HG03571 (cell line): ENCODE data around the gene SPTAN1.
A peak's percentile ranks its signal among the peaks of the same experiment; 100 is the strongest.
"Not testable (repeated sequence)": the region's sequence is repeated elsewhere in the genome, so short reads cannot be mapped to it uniquely, and the experiment has no call there.

ENCODE experiments used
- ATAC-seq: cut with Tn5 transposase; IDR thresholded peaks from one replicate; pipeline ENCODE4 v1.9.1; 2021; ENCODE audit not compliant: unreplicated experiment

The SPTAN1 gene

DNA sequence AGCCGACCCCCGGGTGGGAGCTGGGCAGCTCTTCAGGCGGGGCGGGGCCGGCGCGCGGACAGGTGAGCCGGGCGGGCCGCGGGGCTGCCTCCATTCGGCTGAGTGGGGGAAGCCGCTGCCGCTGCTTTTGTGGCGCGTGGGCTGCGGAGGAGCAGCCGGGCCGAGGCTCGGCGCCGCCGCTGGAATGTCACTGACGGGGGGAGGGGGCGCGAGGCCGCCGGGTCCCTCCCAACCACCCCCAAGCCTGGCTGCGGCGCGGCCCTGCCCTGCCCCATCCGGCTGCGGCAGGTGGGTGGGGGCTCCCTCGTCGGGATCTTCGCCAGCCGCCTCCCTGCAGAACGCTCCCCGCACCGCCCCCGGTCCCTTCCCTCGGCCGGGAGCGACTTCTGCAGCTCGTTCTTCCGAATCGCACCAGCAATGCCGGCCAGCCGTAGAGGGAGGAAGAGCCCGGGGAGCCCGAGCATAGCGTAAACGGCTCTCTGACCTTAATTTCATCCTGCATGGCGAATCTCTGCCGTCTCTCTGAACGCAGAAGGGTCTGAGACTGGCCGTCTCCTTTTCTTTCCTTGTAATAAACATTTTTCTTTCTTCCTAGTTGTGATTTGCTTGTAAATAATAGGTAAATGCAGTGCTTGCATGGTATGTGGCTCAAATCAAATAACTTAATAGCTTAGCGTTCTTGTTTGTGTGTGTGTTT, 505 bp downstream of the SPTAN1 start:
- ATAC-seq, result peak; percentile 34

DNA sequence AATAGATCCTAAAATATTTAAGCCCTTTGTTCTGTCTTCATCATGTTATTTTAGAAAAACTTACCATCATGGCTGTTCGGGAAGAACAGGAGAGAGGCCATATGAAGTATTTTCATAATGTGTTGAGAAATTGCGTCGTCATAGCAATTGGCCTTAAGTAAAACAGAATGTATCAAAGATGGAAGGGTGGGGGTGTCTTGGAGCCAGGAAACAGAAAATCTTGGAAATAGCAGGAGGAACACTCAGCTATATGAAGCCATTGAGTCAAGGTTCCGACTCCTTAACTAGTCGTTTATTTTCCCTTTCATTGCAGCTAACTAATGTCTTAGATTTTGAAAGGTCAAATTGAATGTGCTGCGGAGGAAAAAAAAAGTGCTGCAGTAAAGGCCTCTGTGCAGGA, 1.3 kb downstream of the SPTAN1 start:
- ATAC-seq, result no peak

DNA sequence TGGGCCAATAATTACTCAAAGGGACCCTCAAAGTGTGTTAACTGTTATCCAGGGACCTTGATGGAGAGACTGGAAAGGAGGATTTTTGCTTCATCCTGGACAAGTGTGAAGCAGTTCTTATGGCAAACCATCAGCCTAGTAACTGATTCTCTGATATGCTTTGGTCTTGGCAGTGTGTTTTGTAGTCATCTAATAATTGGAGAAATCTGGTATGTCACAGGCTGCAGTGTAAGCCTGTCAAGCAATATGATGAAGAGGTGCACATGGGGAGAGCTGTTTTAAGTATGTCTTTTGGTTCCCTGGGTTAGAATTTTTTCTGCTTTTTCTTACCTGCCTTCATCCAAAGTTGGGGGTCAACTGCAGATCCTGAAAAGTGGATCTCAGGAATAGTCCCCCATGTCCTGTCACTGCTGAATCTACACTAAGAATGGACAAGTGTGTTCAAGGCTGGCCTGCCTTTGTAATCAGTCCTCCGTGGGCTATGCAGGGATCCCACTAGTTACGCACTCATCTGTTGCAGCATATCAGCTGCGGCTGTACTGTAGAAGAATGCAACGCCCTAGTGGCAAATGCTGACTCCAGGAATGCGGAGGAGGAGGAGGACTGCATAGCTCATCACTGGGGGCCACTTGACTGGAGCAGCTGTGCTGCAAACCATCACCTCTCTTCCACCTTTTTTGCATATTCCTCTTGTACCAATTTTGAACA, 1.9 kb downstream of the SPTAN1 start:
- ATAC-seq, result no peak

DNA sequence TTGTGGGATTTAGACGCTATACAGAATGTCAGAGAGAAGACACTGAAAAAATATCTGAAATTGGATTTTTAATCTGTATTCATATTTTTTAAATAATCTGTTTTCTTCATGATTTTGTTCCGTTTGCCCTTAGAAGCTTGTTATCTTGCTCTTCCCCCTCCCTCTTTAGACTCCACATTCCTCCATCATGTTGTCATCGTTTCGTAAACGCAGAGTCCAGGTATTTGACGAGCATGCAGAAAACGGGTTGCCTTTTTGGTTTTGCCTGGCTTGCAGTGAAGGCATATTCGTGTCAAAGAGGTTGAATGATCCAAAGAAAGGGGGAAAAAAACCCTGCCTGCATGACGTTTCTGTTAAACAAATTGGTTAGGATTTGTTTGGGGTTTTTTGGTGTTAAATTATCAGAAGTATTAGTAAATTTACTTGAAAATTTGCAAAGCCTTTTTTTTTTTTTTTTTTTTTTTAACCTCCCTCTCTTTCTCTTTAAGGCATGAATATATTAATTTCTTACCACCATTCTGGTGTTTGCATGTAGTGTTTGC, 2.9 kb downstream of the SPTAN1 start:
- ATAC-seq, result no peak

DNA sequence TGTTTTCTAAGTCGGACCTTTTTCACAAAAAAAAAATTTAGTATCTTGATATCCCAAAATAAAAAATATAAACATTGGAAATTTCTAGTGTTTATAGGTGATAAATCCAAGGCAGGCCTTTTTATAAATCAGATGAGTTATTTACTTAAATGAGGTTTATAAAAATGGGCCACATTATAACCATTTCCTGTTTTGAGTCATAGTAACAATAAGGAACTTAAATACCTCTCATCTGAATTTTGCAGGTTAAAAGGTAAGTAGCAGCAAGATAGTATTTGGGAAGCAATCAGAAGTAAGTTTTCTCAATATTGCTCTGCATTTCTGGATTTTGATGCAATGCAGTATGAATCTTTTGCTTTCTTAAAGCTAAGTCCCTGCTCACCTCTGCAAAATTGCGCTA, 3.9 kb downstream of the SPTAN1 start:
- no peak for ATAC-seq

DNA sequence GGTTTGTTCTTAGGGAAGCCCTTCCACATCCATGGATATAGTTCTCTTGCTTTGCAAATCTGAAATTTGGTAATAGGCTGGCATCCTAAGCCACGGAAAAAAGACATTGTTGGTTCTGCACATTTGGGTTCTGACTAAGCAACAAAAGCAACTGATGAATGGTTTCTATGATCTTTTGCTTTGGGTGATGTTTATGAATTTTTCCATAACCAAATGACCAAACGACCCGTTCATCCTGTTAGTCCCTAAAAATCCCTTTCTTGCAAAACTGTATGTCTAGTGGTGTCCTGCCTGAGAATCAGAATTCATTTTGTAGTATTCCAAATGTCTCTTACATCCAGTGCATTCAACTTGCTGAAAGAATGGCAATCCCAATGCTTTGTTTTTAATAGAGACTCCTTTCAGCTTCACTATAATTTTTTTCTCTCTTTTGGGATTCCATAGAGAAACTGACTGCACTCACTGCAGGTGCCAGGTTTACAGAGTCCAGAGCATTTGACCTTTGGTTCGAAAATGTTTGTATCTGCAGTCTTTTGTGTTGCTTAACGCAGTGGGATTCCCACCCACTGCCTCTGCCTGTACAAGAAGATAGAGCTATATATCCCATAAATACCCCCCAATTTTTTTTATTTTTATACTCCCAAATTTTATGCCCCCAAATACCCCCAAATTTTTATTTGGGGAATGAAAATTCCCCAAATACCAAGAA, 4.7 kb downstream of the SPTAN1 start:
- ATAC-seq, result no peak

DNA sequence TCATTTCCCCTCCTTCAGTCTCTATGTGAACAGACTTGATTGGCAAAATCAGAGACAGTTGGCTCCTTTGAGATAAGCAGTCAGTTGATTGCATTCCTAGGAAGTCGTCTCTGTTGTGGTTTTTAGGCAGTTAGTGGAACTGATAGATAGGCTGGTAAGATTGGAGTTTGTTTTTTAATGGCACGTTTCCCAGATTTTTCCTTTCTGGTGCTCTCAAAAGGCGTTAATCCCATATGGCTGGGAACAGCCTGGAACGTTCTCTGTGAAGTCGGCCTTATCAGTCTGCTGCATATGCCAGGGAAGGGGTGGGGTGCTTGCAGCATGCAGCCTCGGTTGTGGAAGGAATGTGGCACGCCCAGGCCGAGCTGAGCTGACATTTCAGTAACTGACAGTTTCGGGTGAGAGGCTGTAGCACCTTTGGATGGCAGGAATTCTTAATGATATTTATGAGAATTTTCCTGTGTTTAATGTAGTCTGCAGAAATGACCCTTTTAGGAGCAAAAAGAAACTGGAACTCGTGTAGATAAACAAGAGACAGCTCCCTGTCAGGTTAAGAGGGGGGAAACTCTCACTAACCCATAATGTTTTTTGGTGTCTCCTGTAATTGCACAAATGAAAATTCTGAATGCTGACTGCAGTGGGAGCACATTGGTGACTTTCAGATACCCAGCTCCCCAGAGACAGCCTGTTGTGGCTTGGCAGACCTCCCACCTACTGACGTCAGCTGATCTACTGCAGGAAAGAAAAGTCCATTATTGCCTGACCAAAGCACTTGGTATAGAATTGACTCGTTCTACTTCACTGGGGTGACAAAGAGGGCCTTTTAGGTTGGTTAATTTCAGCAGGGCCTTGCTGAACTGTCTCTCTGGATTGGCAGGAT, 6.3 kb downstream of the SPTAN1 start:
- ATAC-seq, result peak; percentile 85

DNA sequence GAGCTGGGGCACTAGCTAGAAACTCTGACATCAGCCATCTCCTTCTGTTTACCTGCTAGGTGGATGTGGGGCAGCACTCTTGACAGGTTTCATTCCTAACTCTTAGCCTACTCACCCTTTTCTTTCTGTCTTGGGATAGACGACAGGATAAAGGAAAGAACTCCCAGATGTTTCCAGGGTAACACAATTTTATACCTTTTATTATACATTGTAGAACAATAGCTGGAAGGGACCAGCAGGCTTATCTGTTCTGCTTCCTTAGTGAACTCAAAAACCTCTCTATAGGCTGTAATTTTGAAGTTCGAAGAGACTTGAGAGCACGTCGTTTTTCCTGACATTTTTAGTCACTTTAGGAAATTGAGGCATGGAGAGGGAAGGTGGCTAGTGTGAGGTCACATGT, 13.2 kb downstream of the SPTAN1 start:
- ATAC-seq, result no peak

DNA sequence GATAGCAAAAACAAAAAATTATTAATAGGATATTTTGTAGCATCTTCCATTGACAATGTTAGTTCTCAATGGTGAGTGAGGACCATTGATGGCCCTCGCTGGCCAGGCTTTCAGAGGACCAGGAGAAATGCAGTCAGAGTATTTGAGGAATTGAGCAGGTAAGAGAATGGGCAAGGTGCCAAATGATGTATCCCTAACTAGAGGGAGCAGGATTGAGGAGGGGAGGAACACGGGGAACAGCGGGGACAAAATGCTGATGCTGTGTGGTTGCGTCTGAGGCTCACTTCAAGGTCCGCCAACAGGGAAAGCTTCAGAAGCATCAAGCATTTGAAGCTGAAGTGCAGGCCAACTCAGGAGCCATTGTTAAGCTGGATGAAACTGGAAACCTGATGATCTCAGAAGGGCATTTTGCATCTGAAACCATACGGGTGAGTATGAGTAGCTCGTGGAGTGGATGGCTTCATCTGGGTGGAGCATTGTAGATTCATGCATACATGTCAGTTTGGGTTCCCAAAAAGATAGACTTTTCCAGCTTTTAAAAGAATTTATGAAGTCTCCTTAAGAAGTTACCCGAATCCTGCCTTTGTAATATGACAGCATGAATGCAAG, 16.2 kb downstream of the SPTAN1 start:
- ATAC-seq, result no peak

DNA sequence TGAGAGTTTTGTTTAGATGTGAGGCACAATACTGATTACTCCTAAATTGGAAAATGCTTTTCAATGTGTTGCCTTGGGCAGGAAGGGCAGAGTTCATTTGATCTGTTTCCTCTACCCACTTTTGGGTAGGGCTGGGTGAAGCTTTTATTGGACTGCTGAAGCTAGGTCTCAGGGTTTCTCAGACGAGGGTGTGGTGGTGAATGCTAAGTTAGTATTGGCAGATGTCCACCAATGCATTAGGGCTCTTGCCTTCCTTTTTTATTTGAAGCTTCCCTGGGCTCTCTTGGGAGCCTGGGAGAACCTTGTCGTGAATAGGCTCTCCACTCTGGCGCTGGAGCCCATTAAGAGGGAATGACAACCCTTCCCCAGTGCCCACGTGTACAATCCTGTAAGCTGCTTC, 23.1 kb downstream of the SPTAN1 start:
- no peak for ATAC-seq

DNA sequence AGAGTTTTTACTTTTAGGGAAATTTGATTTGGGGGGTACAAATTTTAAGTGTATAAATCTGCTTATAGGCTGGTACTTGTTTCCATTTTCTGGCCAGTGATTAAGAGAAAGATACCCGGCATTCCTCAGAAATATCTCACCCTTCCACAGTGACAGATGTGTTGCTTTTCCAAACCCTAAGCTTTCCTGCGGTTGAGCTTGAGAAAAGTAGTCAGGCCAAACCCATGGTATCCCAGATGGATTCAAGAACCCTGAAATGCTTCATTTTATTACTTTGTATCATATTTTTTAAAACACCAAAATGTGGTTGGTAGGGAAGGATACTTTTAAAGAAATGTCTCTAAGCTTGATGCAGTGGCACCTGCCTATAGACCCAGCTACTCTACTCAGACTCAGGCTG, 23.5 kb downstream of the SPTAN1 start:
- no peak for ATAC-seq

DNA sequence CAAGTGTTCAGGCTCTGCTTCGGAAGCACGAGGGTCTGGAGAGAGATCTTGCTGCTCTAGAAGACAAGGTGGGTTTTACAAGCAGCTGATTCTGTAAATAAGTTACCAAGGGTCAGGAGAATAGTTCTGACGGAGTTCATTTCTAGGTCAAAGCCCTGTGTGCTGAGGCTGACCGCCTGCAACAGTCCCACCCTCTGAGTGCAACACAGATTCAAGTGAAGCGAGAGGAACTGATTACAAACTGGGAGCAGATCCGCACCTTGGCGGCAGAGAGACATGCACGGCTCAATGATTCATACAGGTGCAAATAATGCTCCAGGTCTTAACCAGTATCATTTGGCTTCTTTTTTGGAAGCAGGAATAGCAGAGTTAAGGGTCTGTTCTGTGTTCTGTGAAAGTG, 24.8 kb downstream of the SPTAN1 start:
- no peak for ATAC-seq

DNA sequence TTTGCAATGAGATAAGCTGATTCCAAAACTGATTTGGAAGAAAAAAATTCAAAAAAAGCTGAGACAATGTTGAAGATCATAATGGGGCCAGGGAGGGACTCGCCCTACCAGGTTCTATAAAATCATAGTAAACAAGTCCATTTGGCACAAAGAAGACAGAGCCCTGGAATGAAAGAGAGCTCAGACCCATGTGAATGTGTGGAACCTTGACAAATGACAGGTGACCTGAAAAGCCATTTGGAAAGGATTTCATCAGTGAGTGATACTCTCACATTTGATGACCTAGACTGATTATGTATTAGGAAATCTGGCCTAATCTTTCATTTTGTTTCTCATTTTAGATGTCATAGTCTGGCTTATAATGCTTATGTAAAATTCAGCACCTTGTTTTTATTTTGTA, 26.8 kb downstream of the SPTAN1 start:
- no peak for ATAC-seq

DNA sequence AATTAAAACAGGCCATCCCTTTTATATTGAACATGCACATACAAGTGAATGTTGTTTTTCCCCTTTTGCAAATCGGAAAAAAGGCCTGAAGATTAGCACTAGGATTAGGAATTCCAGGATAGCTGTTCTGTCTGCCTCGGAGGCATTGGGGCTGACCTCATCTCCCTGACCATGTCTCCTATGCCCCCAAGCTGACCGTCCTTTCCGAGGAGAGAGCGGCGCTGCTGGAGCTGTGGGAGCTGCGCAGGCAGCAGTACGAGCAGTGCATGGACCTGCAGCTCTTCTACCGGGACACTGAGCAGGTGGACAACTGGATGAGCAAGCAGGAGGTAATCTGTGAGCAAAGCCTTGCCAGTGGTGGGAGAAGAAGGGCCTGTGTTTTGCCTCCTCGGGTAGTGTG, 28.3 kb downstream of the SPTAN1 start:
- ATAC-seq, result no peak

DNA sequence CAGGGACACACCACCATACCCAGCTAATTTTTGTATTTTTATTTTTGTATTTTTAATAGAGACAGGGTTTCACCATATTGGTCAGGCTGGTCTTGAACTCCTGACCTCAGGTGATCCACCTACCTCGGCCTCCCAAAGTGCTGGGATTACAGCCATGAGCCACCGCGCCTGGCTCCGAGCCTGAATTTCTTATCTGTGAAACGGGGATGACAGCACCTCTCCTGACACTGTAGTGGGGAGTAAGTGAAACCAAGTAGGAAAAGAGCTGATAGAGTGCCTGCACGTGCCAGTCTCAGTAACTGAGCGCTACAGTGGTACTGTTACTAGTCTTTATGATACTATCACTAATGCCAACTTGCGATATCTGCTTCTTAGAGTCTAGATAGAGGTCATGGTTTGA, 32.8 kb downstream of the SPTAN1 start:
- ATAC-seq, result not testable (repeated sequence)

DNA sequence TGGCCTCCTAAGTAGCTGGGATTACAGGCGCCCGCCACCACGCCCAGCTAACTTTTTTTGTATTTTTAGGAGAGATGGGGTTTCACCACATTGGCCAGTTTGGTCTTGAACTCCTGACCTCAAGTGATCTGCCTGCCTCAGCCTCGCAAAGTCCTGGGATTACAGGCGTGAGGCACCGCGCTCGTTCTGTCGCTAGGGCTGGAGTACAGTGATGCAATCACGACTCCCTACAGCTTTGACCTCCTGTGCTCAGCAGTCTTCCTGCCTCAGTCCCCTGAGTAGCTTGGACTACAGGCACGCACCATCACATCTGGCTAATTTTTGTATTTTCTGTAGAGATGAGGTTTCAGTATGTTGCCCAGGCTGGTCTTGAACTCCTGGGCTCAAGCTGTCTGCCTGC, 34.5 kb downstream of the SPTAN1 start:
- not testable (repeated sequence) for ATAC-seq

DNA sequence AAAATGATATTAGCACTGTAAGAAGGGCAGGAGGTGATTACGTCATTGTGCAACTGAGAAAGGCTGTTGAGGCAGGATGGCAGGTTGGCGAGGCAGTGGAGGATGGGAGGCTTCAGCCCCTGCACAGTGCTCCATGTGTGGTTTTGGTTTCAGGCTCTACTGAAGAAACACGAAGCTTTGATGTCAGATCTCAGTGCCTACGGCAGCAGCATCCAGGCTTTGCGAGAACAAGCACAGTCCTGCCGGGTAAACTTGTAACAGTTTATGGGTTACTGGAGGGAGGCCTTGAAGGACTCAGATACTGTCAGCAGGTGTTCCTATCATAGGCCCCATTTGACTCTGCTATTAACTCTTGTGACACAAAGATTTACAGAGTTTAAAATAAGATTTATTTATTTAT, 35.1 kb downstream of the SPTAN1 start:
- ATAC-seq, result no peak

DNA sequence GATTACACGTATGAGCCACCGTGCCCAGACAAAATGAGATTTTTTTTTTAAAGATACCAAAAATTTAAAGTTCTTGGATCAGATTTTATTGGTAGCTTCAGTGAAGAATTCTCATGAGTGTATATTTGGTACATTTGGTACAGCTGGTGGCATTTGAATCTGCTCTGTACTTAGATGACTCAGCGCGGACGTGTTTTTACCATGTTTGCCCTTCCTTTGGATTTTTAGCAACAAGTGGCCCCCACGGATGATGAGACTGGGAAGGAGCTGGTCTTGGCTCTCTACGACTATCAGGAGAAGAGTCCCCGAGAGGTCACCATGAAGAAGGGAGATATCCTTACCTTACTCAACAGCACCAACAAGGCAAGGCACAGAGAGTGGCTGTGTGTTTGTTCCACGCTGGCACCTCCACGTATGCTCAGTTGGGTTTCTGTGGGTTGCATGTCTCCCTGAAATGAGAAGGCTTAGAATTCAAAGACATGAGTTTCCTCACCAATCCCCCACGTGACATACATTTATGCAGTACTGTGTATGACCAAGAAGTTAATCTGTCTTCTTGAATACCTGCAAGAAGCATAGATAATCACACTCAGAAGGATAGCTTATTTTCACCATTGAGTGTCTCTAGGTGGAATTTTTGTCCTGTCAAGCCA, 36.3 kb downstream of the SPTAN1 start:
- no peak for ATAC-seq

DNA sequence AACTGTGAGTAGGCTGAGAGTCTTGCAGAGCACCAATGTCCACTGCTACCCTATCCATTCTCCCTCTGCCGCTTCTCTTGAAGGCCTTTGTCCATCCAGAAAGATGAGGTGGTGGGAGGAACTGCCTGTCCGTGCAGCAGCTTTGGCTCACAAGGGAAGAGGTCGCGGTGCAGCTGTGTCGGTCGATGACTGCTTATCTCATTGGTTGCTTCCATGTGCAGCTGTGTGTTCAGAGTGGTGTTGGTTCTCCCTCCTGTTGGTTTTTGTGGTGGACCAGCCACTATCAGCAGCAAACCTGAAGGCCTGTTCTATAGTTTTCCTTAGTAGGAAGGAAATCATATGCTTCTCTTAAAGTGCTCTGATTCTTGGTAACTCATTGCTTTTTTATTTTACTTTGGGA, 40.7 kb downstream of the SPTAN1 start:
- no peak for ATAC-seq

DNA sequence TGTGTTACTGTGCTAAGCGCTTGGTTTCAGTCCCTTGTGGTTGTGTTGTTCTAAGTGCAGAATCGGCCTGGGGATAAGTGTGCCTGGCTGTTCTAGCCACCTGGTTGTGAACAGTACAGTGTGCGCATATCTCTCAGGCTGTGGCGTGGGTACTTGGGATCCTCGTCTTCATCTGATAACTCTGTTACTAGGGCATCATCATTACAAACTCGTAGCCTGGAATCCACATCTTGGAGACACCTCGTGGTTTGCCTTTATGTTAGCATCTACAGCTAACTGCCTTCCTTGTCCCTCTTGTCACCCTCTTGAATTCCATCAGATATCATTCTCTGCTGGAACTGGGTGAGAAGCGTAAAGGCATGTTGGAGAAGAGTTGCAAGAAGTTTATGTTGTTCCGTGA, 41.5 kb downstream of the SPTAN1 start:
- ATAC-seq, result no peak
